Activated T-cell treated with anti-CD3 and anti-CD28 coated beads for 24 hours (primary cell): Measurements from ENCODE around the gene CENPB.
A peak's percentile ranks its signal among the peaks of the same experiment; 100 is the strongest.
"Not testable (repeated sequence)": the region's sequence is repeated elsewhere in the genome, so short reads cannot be mapped to it uniquely, and the experiment has no call there.

Experiments
- DNase-seq: peaks from one replicate; pipeline ENCODE4 v3.0.0-alpha.2; 2020; ENCODE audit warnings: low read depth

Gene CENPB

DNA sequence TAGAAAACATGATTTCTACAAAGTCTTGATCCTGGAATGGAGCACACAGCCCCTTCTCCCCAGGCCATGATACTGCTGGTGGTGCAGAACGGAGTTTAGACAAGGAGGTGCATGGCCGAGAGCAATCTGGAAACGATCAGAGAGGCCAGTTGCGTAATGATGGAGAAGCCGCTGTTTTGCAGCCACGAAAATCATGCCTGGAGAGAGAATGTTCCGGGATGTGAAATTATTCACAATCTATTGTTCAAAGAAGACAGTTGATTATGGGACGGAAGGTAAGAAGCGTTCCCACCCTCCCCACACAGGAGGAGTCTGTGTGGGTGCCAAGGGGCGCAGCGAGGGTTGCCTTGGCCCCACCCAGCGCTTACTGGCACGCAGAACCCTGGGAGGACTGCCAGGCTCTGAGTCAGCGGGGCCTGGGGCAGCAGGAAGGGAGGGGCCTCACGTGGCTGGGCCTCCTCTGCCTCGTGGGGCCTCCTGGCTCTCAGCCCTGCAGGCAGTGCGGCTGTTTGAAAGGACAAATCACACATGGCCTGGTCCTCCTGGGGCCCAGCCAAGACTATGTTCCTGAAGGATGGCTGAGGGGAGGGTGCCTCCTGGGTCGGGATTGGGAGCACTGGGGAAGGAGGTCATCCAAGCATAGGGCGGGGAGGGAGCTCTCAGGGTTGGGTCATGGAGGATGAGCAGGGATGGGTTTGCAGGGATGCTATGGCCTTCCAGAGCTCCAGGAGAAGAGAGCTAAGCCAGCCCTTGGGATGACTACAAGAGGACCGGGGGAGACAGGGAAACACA is 25.1 kb upstream of the CENPB start:
- peak; percentile 90 for DNase-seq

GRCh38 chr20:3808544-3808943 is 22.0 kb upstream of the CENPB start:
- no peak for DNase-seq

DNA sequence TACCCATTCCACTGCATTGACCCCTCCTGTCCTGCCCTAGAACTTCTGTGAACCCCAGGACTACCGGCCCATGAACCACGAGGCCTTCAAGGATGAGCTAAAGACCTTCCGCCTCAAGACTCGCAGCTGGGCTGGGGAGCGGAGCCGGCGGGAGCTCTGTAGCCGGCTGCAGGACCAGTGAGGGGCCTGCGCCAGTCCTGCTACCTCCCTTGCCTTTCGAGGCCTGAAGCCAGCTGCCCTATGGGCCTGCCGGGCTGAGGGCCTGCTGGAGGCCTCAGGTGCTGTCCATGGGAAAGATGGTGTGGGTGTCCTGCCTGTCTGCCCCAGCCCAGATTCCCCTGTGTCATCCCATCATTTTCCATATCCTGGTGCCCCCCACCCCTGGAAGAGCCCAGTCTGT is 18.2 kb upstream of the CENPB start:
- DNase-seq: no peak

- no peak for DNase-seq
Observed at GRCh38 chr20:3804254-3804751, 17.8 kb upstream of the CENPB start.

DNA sequence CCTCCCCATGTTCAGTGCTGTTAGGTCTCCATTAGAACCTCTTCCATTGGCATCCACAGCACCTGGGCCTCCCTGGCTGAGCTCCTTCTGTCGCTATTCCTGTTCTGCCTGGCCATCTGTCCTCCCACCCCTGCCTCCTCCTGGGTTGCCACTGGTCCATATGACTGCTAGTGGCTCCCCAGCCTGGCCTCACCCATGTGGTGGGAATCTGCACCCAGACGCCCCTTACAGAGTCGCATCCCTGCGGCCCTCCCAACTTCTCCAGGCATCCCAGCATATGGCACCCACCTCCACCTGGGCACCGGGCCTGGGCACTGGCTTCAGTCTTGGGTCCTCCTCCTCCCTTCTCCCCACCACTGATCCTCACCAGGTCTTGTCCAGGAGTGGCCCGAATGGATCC is 17.3 kb upstream of the CENPB start:
- DNase-seq: no peak

GRCh38 chr20:3803289-3803688 is 16.7 kb upstream of the CENPB start:
- DNase-seq: no peak

DNA sequence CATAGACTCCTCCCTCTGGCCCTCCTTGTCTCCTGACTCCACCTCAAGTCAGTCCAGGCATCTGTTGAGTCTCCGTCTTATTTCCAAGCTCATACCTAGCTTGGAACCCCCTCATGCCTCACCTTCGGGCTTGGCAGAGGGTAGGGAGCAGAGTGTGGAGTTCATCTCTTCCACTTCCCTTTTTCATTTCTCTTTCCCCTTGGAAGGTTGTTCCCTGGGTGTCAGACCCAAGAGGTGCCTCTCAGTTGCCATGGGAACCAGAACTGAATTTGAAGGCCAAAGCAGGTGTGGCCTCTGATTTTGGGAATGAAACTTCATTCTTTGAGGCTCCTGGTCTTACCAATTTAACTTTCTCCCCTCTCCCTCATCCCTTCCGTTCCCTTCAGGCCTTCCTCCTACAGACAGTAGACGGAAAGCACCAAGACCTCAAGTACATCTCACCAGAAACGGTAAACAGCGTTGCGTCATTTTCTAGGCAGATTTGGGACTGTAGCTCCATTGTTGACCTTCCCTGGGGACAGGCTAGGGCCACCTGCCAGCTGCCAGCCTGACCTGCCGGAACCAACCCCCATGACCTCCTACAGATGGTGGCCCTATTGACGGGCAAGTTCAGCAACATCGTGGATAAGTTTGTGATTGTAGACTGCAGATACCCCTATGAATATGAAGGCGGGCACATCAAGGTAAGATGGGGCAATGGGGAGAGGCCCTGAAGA is 16.1 kb upstream of the CENPB start:
- DNase-seq: no peak

GRCh38 chr20:3801846-3802245 is 15.3 kb upstream of the CENPB start:
- no peak for DNase-seq

GRCh38 chr20:3801299-3801698 is 14.8 kb upstream of the CENPB start:
- DNase-seq: no peak

DNA sequence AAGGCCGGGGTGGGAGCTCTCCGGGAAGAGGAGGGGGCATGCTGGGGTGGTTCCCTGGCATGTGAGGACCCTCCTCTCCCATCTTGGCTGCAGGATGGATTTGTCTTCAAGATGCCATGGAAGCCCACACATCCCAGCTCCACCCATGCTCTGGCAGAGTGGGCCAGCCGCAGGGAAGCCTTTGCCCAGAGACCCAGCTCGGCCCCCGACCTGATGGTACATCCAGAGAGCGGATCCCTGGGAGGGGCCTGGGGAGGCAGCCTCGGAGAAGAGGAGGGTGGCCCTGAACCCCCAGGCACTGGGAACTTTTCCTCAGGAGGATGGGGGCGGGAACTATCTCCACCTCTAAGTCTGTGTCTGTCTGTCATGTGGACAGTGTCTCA is 14.3 kb upstream of the CENPB start:
- no peak for DNase-seq

DNA sequence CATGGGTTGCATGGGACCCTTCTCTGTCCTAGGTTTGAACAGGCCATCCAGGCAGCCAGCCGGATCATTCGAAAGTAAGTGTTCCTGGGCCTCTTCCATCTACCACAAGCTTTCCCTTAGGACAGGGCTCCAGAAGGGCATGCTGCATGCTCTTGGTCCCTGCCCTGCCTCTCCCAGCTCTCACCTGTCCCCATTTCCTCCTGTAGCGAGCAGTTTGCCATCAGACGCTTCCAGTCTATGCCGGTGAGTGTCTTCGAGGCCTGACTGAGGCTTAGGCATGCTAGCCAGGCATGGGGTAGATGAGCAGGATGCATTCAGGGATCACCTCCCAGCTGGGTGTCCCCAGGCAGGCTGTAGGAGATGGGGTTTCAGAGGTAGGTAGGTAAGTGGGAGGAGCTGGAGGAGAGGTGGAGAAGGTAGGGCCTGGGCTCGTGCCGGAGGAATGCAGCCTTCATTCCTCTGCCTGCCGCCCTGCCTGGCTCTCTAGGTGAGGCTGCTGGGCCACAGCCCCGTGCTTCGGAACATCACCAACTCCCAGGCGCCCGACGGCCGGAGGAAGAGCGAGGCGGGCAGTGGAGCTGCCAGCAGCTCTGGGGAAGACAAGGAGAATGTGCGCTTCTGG is 13.8 kb upstream of the CENPB start:
- no peak for DNase-seq

DNA sequence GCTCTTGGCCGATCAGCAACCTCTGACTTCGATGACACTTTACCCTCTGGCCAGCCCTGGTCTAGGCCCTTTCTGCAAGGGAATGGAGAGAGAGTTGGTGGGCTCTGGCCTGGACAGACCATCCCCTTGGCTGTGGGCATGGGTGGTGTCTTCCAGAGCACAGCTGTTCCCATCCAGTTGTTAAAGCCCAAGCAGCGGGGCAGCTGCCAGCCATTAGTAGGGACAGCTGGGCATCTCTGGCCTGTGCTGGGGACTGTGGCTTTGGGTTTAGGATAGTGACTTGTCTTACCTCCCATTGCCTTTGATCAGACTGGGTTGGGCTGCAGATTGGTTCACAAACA is 12.3 kb upstream of the CENPB start:
- no peak for DNase-seq

DNA sequence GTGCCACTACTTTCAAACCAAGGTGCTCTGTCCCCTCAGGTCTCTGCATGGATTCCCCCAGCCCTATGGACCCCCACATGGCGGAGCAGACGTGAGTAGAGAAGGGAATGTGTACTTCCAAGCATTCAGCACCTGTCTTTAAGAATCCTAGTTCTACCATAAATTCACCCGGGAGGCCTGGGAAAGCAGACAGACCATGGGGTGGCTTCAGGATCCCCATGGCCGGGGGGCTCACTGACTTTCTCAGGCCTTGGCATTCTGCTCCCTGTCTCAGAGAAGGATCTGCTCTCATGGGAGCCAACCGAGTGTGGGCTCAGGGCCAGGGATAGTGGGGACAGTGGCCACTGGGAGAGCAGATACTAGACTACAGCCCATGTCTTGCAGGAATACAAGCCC is 11.8 kb upstream of the CENPB start:
- DNase-seq: no peak

- no peak for DNase-seq
Observed at GRCh38 chr20:3797592-3798372, 11.2 kb upstream of the CENPB start.

- no peak for DNase-seq
Observed at GRCh38 chr20:3797226-3797545, 10.6 kb upstream of the CENPB start.

- DNase-seq: no peak
Observed at GRCh38 chr20:3796477-3797225, 10.1 kb upstream of the CENPB start.

- peak; percentile 86 for DNase-seq
Observed at GRCh38 chr20:3795511-3796468, 9.2 kb upstream of the CENPB start, which contains the start of gene CDC25B. CDC25B (plus strand) TSS chr20:3796310; CDS start chr20:3796532, 222 bp downstream.

- DNase-seq: no peak
Observed at GRCh38 chr20:3794701-3795420, 8.3 kb upstream of the CENPB start.

- not testable (repeated sequence) for DNase-seq
Observed at GRCh38 chr20:3794168-3794567, 7.6 kb upstream of the CENPB start.

- DNase-seq: not testable (repeated sequence)
Observed at GRCh38 chr20:3789201-3789600, 2.7 kb upstream of the CENPB start.
